ENCODE measurements around the gene CRTAC1.

DNA sequence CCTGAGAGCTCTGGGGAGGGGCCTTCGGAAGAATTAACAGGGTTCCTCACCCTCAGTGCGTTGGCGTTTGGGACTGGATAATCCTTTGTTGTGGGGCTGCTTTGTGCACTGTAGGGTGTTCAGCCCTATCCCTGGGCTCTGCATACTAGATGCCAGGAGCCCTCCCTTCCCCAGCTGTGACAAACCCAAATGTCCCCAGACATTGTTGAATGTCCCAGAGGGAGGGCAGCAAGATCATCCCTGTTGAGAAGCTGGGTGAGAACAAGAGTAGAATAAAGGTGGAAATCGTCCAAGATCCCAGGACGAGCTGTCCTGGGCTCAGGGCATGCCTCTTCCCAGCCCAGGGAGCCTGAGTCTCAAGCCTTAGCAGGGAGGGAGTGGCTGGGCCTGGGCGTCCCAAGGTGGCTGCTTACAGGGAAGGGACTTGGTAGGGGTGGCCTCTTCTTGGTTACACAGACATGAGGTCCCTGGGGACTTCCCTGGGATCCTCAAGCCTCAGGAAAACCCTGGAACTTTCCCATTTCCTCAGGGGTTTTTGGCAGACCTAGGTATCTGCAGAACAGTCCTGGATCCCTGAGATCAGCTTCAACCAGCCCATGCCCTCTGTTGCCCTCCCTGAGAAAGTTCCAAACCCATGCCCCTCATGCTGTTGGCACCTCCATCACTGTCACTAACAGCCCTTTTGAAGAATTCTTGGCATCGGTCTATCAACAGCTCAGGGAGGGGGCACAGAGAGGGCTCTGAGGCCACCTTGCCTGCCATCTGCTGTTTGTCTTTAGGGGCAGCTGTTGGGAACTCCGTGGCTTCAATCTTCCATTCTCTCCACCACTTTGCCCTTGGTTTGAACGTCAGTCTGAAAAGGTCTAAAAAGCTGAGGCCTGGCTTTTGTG lies 127.0 kb downstream of the CRTAC1 start:
- TF ChIP-seq, protein P1, sequence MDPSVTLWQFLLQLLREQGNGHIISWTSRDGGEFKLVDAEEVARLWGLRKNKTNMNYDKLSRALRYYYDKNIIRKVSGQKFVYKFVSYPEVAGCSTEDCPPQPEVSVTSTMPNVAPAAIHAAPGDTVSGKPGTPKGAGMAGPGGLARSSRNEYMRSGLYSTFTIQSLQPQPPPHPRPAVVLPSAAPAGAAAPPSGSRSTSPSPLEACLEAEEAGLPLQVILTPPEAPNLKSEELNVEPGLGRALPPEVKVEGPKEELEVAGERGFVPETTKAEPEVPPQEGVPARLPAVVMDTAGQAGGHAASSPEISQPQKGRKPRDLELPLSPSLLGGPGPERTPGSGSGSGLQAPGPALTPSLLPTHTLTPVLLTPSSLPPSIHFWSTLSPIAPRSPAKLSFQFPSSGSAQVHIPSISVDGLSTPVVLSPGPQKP (IDR thresholded peaks at IDR 0.05; ENCODE audit: low read depth, low read length) = no peak
- TF ChIP-seq, protein P2, sequence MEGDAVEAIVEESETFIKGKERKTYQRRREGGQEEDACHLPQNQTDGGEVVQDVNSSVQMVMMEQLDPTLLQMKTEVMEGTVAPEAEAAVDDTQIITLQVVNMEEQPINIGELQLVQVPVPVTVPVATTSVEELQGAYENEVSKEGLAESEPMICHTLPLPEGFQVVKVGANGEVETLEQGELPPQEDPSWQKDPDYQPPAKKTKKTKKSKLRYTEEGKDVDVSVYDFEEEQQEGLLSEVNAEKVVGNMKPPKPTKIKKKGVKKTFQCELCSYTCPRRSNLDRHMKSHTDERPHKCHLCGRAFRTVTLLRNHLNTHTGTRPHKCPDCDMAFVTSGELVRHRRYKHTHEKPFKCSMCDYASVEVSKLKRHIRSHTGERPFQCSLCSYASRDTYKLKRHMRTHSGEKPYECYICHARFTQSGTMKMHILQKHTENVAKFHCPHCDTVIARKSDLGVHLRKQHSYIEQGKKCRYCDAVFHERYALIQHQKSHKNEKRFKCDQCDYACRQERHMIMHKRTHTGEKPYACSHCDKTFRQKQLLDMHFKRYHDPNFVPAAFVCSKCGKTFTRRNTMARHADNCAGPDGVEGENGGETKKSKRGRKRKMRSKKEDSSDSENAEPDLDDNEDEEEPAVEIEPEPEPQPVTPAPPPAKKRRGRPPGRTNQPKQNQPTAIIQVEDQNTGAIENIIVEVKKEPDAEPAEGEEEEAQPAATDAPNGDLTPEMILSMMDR (IDR thresholded peaks at IDR 0.05) = no peak

Data from A549 (cell line).